Right lobe of liver (tissue), 6 donors: ENCODE measurements around the gene CNTN2. TPM values are rescaled to one million over a fixed set of nuclear protein-coding genes. Genes with fewer than 3 reads are reported as not detected.

Source experiments
- ATAC-seq, 4 donors: fragments of 200-7000 bp; cut with Tn5 transposase; one replicate each; pipeline ENCODE4 v1.9.1; 2020; ENCODE audit warnings: mild to moderate bottlenecking in 4 of 4, moderate library complexity in 4 of 4
- DNase-seq, 3 donors: peaks; one replicate each; pipeline ENCODE4 v3.0.0-alpha.2; 2020
- H3K27ac ChIP-seq, 3 donors: fragments of 200-600 bp; one replicate each; pipeline ENCODE4 v1.8.0; 2022
- H3K27me3 ChIP-seq, 2 donors: fragments of 200-600 bp; one replicate each; pipeline ENCODE4 v1.8.0; 2022
- H3K36me3 ChIP-seq, 4 donors: fragments of 200-600 bp; sonication (generic) in 1 of 4; one replicate each; pipeline versions ENCODE4 v1.5.1 to v1.8.0; 2017 to 2022; ENCODE audit warnings: control low read depth in 1 of 4
- H3K4me1 ChIP-seq, 4 donors: fragments of 200-600 bp; sonication (generic) in 1 of 4; one replicate each; pipeline versions ENCODE4 v1.5.1 to v1.8.0; 2017 to 2022; ENCODE audit warnings: control low read depth in 1 of 4
- H3K4me3 ChIP-seq, 3 donors: fragments of 200-600 bp; one replicate each; pipeline ENCODE4 v1.8.0; 2022
- H3K9me3 ChIP-seq, 4 donors: fragments of 200-600 bp; sonication (generic) in 1 of 4; one replicate each; pipeline versions ENCODE4 v1.5.1 to v1.8.0; 2017 to 2022; ENCODE audit warnings: control low read depth in 1 of 4
- POLR2A ChIP-seq: fragments of 450-650 bp; IDR thresholded peaks from one replicate; pipeline ENCODE4 v1.6.1; 2017; ENCODE audit warnings: antibody characterized with exemption, mild to moderate bottlenecking
- WGBS: methylation state at CpG from one replicate; pipeline ENCODE4 v1.1.6; 2018; ENCODE audit warnings: low coverage, low lambda C conversion rate; ENCODE audit not compliant: insufficient coverage; ENCODE audit errors: missing lambda C conversion rate; 5-methylcytosine and 5-hydroxymethylcytosine counted together
- intact Hi-C, 2 donors: fragments of 100-400 bp; cut with DNase I; formaldehyde crosslinking; loops; one replicate each; pipeline versions ENCODE4 v1.11.2 to v1.14.1; 2022
- total RNA-seq, 6 experiments: library from RNA; depleted of rRNA in 2 of 6; stranded (reverse); fragments of >200 nt in 2 of 6; fragmentation: NEBNext Ultra II Directional in 3 of 6; extraction: Animal tissue kit (Norgen Biotek cat#: 25700) in 3 of 6; gene quantifications; one replicate each; pipeline versions ENCODE4 v1.1.0 to v1.2.4, GENCODE V29; 2016 to 2023
- TF ChIP-seq, protein P1 (sequence below), 4 donors: fragments of 200-600 bp in 3 of 4; fragments of 450-650 bp in 1 of 4; IDR thresholded peaks; one replicate each; pipeline versions ENCODE4 v1.5.1 to v1.8.0; 2016 to 2022; ENCODE audit warnings: antibody characterized with exemption in 4 of 4, mild to moderate bottlenecking in 2 of 4
- donor health status: DM: no; HTN: yes; CAD: no.
- donor health status: DM: no; HTN: no; CAD: no.
- donor health status: DM: no; HTN: no; CAD: no.
- donor health status: DM: no; HTN: yes; CAD: no.
- donor health status: DM: no; HTN: yes; CAD: no.

Gene CNTN2
- total RNA-seq, 6 experiments from 2014 or later: 0.49 TPM; not detected in 5

DNA sequence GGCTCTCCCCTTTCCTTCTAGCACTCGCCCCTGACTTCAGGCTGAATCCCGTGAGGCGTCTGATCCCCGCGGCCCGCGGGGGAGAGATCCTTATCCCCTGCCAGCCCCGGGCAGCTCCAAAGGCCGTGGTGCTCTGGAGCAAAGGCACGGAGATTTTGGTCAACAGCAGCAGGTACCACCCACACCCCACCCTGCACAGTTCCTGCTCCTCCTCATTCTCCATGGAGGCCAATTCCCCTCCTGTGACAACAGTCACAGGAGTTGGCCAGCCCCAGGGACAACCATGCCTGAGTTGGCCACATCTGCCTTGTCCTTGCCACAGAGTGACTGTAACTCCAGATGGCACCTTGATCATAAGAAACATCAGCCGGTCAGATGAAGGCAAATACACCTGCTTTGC is 21.3 kb downstream of the CNTN2 start:
- DNase-seq (peak in 1 of 3 donors; percentile 38), ATAC-seq (no peak)
- 60% methylated on average over 2 of the region's 11 CpGs for WGBS
- intact Hi-C loops: loop anchor here (5.0 to 10.0 kb wide), 2 partner anchors 77 to 190 kb away; no protein-coding TSS in a partner anchor
- no peak overlapping the region for H3K27ac ChIP-seq
- no peaks in the 10 kb centered on the region for H3K27me3 ChIP-seq
- TF ChIP-seq POLR2A: no peak
- TF ChIP-seq, protein P1, sequence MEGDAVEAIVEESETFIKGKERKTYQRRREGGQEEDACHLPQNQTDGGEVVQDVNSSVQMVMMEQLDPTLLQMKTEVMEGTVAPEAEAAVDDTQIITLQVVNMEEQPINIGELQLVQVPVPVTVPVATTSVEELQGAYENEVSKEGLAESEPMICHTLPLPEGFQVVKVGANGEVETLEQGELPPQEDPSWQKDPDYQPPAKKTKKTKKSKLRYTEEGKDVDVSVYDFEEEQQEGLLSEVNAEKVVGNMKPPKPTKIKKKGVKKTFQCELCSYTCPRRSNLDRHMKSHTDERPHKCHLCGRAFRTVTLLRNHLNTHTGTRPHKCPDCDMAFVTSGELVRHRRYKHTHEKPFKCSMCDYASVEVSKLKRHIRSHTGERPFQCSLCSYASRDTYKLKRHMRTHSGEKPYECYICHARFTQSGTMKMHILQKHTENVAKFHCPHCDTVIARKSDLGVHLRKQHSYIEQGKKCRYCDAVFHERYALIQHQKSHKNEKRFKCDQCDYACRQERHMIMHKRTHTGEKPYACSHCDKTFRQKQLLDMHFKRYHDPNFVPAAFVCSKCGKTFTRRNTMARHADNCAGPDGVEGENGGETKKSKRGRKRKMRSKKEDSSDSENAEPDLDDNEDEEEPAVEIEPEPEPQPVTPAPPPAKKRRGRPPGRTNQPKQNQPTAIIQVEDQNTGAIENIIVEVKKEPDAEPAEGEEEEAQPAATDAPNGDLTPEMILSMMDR (IDR thresholded peaks at IDR 0.05): no peak
- H3K4me1 ChIP-seq: no peaks in the 10 kb centered on the region
- no peaks in the 10 kb centered on the region for H3K9me3 ChIP-seq
- H3K4me3 ChIP-seq: no peak overlapping the region
- H3K36me3 ChIP-seq: no peaks in the 10 kb centered on the region

DNA sequence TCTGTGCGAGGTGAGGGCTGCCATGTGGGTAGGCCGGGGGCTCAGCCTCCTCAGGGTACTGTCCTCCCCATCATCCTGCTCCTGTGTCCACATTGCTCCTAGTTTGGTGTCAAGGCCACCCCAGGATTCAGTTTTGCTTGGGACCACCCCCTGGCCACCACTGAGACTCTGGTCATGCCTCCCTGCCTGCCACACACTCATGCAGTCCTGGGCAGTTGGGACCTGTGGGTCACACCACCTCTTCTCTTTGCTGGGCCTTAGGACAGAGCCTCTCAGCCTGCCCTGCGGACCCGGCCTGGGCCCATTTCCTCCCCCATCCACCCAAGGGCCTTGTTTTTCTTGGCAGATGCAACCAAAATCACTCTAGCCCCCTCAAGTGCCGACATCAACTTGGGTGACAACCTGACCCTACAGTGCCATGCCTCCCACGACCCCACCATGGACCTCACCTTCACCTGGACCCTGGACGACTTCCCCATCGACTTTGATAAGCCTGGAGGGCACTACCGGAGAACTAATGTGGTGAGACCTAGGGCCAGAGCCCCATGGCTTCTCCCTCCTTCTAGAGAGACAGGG is 21.8 kb downstream of the CNTN2 start:
- Histone ChIP-seq H3K4me3 (no peak overlapping the region), H3K27me3 (no peaks in the 10 kb centered on the region), H3K9me3 (no peaks in the 10 kb centered on the region), H3K4me1 (no peaks in the 10 kb centered on the region), H3K36me3 (no peaks in the 10 kb centered on the region), H3K27ac (no peak overlapping the region)
- intact Hi-C loops: loop anchor here (5.0 to 10.0 kb wide), 2 partner anchors 78 to 190 kb away; no protein-coding TSS in a partner anchor
- 68% methylated on average over 8 of the region's 9 CpGs for WGBS
- DNase-seq (peak in 1 of 3 donors; percentile 32), ATAC-seq (no peak)
- no peak for TF ChIP-seq POLR2A
- TF ChIP-seq, protein P1 (IDR thresholded peaks at IDR 0.05): no peak

DNA sequence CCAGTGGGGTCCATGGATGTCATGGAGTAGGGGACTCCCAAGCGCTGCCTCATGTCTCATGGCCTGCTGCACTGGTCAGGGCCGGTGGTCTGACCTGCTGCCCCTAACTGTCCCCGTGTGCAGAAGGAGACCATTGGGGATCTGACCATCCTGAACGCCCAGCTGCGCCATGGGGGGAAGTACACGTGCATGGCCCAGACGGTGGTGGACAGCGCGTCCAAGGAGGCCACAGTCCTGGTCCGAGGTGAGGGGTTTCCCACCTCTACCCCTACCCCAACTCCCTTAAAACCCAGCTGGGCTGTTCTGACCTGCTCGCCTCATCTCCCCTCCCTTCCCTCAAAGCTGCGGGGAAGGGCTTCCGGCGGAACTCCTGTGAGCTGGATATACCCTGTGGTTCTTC is 22.7 kb downstream of the CNTN2 start:
- intact Hi-C loops: loop anchor here in 1 of 2 donors (10.0 kb wide), 1 partner anchor 189 kb away; no protein-coding TSS in a partner anchor
- H3K4me1 ChIP-seq: no peaks in the 10 kb centered on the region
- H3K36me3 ChIP-seq: no peaks in the 10 kb centered on the region
- ATAC-seq: no peak
- no peak overlapping the region for H3K27ac ChIP-seq
- H3K4me3 ChIP-seq: no peak overlapping the region
- DNase-seq: peak in 1 of 3 donors; percentile 38
- H3K9me3 ChIP-seq: no peaks in the 10 kb centered on the region
- no peaks in the 10 kb centered on the region for H3K27me3 ChIP-seq
- 65% methylated on average over 5 of the region's 14 CpGs for WGBS
- TF ChIP-seq, protein P1 (IDR thresholded peaks at IDR 0.05): no peak
- TF ChIP-seq POLR2A: no peak

DNA sequence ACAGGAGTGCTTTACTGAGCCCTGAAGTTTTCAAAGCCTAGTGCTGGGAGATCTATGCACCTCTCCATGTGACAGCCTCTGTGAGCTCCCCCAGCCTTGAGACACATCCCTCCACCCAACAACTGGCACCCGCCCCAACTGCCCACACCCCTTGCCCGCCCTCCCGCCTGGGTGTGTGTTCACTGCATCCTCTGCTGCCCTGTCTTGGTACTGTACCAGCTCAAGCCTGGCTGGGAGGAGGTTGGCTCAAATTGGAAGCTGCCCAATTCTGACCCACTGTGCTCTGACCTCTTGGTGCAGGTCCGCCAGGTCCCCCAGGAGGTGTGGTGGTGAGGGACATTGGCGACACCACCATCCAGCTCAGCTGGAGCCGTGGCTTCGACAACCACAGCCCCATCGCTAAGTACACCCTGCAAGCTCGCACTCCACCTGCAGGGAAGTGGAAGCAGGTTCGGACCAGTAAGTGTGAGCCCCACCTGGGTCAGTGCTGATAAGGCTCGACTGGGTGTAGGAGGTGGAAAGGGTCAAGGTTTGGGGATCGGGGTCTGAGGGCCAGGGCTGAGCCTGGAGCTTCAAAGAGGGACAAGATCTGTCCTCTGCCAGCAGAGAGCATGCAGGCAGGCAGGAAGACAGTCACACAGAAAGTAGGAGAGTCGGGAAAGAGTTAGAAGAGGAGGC is 23.3 kb downstream of the CNTN2 start:
- Histone ChIP-seq H3K4me3 (no peak overlapping the region), H3K9me3 (no peaks in the 10 kb centered on the region), H3K27me3 (no peaks in the 10 kb centered on the region), H3K27ac (no peak overlapping the region), H3K4me1 (no peaks in the 10 kb centered on the region), H3K36me3 (no peaks in the 10 kb centered on the region)
- 41% methylated on average over 4 of the region's 13 CpGs for WGBS
- no peak for TF ChIP-seq POLR2A
- TF ChIP-seq, protein P1 (IDR thresholded peaks at IDR 0.05): peak in 1 of 4 donors; percentile 11
- ATAC-seq (no peak), DNase-seq (peak in 1 of 3 donors; percentile 43)
- intact Hi-C loops: loop anchor here in 1 of 2 donors (10.0 kb wide), 1 partner anchor 189 kb away; no protein-coding TSS in a partner anchor
